Fibroblast of pulmonary artery (primary cell): Measurements from ENCODE around the gene HINFP.

Source experiments
- DNase-seq: peaks from one replicate; pipeline ENCODE4 v3.0.0-alpha.2; 2010; ENCODE audit warnings: low read depth
- H3K4me3 ChIP-seq: replicated peaks from 2 replicates; pipeline ENCODE4 v1.5.1; 2011; ENCODE audit warnings: low read depth, mild to moderate bottlenecking, control low read depth, low read length, moderate library complexity
- TF ChIP-seq, protein P1 (sequence below): IDR thresholded peaks from 2 replicates; pipeline ENCODE4 v1.5.1; 2011; ENCODE audit warnings: mild to moderate bottlenecking, control low read depth, low read length, inconsistent platforms; ENCODE audit errors: missing control alignments

Gene HINFP

DNA sequence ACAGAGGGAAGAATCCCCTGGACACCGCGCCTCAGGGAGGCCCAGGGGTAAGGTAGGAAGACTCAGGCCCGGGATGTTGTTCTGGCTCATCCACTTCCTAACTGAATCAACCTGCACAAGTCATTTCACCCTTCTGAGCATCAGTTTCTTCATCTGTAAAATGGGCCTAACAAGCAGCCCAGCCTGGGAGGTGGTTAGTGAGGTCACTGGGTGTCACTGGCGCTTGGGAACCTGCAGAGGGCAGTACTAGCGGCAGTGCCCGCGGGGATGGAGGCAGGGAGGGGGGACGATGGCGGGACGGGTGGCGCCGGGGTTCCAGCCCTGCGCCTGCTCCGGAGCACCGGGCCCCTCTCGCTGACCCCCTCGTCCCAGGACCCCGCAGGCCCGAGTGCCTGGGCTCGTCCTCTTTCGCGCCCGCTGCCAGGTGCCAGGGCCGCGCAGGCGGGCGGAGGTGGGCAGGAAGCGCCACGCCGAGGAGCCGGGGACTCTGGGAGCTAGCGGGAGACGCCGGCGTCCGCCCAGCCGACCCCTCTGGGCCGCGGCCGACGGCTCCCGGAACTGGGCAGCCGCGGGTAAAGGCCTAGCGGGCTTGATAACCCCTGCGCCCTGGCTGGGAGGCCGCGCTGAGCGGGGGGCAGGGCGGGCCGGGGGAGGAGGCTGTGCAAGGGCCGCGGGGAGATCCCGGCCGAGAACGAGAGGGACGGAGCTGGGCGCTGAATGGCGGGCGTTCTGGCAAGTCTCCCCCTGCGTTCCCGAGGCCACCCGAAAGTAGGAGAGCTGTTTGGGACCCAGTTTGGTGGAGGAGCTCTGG is 47.3 kb downstream of the HINFP start, which contains the start of gene NLRX1:
Gene NLRX1 (plus strand): TSS at position 255 of the 811 bp plus-strand sequence. CDS start 2,679 bp downstream, outside the sequence.
- peak within 1 kb of the TSS; percentile 55 for H3K4me3 ChIP-seq
- DNase-seq, result peak; percentile 84
- TF ChIP-seq, protein P1, sequence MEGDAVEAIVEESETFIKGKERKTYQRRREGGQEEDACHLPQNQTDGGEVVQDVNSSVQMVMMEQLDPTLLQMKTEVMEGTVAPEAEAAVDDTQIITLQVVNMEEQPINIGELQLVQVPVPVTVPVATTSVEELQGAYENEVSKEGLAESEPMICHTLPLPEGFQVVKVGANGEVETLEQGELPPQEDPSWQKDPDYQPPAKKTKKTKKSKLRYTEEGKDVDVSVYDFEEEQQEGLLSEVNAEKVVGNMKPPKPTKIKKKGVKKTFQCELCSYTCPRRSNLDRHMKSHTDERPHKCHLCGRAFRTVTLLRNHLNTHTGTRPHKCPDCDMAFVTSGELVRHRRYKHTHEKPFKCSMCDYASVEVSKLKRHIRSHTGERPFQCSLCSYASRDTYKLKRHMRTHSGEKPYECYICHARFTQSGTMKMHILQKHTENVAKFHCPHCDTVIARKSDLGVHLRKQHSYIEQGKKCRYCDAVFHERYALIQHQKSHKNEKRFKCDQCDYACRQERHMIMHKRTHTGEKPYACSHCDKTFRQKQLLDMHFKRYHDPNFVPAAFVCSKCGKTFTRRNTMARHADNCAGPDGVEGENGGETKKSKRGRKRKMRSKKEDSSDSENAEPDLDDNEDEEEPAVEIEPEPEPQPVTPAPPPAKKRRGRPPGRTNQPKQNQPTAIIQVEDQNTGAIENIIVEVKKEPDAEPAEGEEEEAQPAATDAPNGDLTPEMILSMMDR, result peak; percentile 77

DNA sequence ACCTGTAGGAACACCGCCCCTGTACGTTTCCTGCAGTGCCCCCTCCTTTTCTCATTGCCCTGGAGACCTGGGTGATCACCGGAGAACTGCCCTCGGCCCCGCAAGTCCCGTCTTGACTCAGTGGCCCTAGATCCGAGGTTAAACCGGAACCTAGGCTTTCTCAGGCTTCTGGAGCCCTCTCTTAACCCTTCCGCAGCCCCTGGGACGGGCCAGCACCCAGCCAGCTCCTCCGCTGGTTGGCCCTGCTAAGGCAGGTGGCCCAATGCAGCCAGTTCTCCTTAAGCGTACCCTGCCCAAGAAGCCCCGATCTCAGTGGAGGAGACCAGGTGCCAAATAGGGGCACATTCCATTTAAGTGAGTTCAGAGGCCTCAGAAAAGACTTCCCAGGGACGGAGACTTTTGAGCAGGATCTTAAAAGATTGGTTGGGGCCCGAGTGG is 47.9 kb downstream of the HINFP start:
- peak; percentile 20 for DNase-seq
- H3K4me3 ChIP-seq, result peak overlapping the region; percentile 55
- TF ChIP-seq, protein P1, result no peak

DNA sequence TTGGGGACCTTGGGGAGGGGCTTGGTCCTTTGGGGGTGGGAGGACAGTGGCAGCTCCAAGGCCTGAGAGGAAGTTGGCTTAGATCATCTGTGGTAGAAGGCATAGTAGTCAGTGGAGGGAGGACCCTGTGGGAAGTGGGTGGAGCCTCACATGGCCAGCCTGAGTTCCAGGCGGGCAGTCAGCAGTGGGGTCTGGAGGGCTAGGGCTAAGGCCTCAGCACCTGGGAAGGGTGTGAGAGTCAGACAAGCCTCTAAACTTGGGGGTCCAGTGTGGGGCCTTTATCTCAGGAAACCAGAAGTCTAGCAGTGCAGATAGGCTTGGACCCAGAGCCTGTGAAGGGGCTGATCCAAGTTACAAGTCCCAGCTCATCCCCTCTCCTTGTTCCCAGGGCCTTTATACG is 51.1 kb downstream of the HINFP start:
- TF ChIP-seq, protein P1, result no peak
- H3K4me3 ChIP-seq, result no peak overlapping the region
- DNase-seq, result no peak

DNA sequence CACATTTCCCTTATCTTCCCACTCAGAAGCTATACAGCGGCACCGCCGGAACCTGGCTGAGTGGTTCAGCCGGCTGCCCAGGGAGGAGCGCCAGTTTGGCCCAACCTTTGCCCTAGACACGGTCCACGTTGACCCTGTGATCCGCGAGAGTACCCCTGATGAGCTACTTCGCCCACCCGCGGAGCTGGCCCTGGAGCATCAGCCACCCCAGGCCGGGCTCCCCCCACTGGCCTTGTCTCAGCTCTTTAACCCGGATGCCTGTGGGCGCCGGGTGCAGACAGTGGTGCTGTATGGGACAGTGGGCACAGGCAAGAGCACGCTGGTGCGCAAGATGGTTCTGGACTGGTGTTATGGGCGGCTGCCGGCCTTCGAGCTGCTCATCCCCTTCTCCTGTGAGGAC is 52.1 kb downstream of the HINFP start:
- TF ChIP-seq, protein P1, result no peak
- no peak for DNase-seq
- H3K4me3 ChIP-seq, result no peak overlapping the region

DNA sequence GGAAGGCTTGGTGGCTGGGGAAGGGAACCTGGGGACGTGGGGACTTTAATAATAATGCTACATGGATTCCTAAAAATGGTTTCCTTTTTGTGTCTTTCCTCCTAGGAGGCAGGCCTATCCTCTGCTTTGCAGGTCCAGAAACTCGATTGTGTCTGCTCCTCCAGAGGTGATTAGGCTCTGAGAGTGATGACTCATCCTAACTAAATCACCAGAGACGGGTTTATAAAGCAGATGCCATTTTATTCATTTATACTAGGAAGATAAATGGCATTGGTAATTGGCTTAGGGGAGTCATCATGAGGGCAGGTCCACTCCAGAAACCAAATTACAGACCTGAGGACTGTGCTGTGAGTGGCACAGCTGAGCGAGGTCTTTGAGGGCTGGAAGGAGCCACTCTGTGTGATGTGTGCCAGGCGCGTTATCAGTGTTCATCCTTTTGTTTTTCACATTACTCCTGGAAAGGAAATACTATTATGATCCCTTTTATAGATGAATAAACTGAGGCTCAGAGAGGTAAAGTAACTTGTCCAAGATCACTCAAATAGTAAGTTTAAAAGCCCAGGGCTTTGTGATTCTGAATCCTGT is 54.2 kb downstream of the HINFP start:
- peak; percentile 27 for DNase-seq
- TF ChIP-seq, protein P1, result no peak
- no peak overlapping the region for H3K4me3 ChIP-seq

DNA sequence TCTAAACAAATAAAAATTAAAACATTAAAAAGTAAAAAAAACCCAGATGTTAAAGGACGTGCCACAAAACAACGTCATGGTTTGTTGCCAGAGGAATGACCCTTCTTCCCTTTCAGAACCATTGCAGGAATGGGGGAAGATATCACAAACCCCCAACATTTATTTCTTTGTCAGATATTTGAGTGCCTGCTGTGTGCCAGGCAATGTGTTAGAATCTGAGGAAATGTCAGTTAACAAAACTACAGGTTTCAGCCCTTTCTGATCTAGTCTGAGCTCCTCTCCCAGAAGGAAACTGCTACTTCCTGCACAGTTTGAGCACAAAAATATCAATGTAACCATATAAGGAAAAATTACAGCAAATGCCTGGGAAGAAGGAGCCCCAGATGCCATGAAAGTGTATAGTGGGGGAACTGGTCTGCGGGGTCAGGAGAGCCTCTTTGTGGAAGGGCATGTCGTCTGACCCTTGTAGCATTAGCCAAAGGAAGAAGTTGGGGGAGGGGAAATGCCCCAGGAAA is 56.8 kb downstream of the HINFP start:
- peak; percentile 14 for DNase-seq
- TF ChIP-seq, protein P1, result no peak
- no peak overlapping the region for H3K4me3 ChIP-seq
